NCI-H82 treated with DMSO at 0.1 percent for 48 hours (cell line): Measurements from ENCODE around the gene GDI2.
"Not testable (repeated sequence)": the region's sequence is repeated elsewhere in the genome, so short reads cannot be mapped to it uniquely, and the experiment has no call there.

Source experiments
- DNase-seq: peaks from one replicate; lab custom pipeline; 2025; ENCODE audit not compliant: unreplicated experiment; lab: John Stamatoyannopoulos, UW

Gene GDI2

GRCh38 chr10:5813341-5814109, at the start of gene GDI2:
TSS of gene GDI2 (minus strand) at chr10:5813434. CDS start at chr10:5813258, 176 bp downstream.
- peak; percentile 81 for DNase-seq

- DNase-seq: no peak
Measured at GRCh38 chr10:5862360-5862961, 49.2 kb upstream of the GDI2 start.

DNA sequence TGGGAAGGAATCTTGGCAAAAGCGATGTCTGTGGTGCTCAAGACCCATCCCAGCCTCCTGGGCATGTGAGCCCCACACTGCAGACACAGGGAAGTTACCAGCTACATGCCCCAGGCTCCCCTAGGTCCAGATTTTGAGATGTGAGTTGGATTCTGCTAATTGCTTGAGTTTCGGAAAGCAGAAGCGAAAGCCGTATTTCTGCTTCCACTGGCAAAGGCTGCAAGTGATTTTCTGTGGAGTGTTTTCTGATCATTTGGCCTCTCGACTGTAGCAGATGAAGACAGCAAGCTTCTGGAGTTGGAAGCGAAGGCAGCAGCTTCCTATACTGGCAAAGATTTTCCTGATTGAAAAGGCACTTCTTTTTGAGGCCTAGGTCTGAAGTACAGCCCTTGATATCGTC, 46.8 kb upstream of the GDI2 start:
- DNase-seq: no peak

DNA sequence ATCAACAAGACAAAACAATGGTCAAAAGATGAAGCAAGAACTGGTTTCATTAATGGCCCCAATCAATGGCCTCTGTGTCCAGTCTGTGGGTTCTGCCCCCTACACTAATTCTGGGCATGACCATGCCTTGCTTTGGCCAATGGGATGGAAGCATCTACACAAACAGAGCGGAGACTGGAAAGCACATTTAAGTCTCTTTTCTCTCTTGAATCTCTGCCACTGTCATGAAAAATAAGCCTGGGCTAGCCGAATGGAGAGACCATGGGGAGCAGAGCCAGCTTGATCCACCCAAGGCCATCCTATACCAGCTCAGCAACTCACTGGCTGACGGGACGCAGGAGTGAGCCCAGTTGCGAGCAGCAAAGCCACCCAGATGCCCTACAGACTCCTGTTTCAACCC, 45.6 kb upstream of the GDI2 start:
- no peak for DNase-seq

GRCh38 chr10:5856701-5857004, 43.4 kb upstream of the GDI2 start:
- DNase-seq: no peak

DNA sequence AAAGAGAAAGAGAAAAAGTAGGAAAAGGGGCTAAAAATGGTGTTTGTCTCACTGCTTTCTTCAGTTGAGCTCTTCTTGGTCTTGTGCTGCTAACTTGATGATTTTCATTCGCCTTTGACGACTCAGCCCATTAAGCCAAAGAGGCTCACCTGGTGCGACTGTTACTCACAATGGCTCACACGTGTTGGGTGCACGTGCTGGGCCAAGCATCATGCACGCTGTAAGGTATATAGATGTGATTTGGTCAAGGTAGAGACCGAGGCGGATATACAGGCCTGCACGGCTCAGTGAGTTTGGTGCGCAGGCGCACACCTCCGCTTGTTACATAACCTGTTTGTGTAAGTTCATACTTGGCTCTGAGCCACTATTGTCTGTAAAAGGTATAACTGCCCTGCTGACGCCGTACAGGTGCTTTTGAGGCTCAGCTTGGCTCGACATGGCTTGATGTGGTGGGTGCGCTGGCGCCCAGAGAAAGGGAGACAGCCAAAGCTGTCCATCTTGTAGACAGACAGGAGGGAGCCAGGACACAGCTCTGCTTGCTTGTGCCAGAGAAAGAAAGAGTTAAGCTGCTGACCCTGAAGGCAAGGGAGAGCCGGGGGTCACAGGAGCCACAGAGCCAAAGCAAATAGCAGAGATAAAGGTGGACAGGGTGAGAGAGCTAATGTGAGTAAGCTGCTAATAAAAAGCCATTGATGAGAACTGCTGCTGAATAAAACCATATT, 42.9 kb upstream of the GDI2 start:
- DNase-seq: no peak

- DNase-seq: no peak
Measured at GRCh38 chr10:5854131-5854475, 40.9 kb upstream of the GDI2 start.

DNA sequence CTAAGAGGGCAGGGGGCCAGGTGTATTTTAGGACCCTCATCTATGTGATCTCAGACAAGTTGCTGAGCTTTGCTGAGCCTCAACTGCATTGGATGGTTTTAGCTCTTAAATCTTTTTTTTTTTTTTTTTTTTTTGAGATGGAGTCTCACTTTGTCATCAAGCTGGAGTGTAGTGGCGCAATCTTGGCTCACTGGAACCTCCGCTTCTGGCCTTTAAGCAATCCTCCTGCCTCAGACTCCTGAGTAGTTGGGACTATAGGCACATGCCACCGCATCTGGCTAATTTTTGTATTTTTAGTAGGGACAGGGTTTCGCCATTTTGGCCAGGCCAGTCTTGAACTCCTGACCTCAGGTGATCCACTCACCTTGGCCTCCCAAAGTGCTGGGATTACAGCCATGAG, 33.4 kb upstream of the GDI2 start:
- DNase-seq: not testable (repeated sequence)

DNA sequence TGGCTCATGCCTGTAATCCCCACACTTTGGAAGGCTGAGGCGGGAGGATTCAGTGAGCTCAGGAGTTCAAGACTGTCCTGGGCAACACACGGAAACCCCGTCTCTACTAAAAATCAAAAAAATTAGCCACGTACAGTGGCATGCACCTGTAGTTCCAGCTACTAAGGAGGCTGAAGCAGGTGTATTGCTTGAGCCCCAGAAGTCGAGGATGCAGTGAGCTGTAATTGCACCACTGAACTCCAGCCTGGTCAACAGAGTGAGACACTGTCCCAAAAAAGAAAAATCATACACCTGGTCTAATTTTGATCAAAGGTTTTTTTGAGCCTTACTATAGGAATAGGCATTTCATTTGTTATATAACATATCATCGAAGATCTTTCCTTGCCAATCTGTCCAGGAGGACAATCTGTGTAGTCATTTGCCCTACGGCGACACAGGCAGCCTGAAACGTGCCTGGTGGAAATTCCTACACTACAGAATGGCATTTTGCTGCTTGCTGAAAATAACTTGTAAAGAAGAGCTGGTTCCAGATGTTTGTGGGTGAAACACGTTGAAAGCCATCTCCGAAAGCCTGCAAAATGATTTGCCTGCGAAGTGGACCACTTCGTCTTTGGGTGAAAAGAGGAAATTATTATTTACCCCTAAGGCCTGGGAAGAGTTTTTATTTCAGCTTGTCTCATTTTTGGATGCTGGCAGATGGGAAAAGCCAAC, 31.3 kb upstream of the GDI2 start:
- DNase-seq: no peak

DNA sequence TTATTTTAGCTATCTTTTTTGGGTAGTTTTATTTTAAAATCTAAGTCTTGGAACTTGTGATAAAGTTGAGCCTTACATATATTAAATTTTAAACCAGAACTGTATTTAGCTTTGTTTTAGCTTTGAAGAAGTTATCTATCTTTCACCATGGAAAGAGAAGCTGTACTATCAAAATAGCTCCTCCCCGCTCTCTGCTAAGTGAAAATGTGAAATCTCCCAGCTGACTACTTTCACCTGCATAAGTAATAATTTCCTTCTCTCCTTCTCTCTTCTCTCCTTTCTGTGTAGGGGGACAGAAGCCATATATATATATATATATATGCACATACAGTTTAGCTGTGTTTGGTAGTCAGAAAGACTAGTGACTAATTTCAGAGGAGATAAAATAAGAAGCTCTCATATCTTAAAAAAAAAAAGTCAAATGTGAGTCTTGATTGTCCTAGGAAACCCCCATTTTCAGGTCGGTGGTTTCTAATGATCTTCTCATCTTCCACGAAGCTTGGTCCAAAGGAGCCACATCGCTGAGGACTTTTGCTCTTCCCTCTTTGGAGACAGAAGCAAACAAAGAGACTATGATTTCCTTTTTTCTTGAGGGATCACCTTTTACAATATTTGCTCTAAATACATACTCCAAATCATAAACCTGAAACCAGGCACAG, 30.6 kb upstream of the GDI2 start:
- DNase-seq: no peak

GRCh38 chr10:5841965-5842364, 28.7 kb upstream of the GDI2 start:
- no peak for DNase-seq

GRCh38 chr10:5840314-5841307, 27.4 kb upstream of the GDI2 start:
- DNase-seq: no peak

DNA sequence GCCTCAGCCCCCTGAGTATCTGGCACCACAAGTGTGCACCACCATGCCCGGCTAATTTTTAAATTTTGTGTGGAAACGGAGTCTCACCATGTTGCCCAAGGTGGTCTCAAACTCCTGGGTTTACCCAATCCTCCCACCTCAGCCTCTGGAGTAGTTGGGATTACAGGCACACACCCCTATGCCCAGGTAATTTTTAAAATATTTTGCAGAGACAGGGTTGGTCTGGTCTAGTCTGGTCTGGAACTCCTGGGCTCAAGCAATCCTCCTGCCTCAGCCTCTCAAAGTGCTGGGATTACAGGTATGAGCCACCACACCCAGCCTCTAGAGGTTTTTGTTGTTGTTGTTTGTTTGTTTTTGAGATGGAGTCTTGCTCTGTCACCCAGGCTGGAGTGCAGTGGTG, 22.9 kb upstream of the GDI2 start:
- DNase-seq: not testable (repeated sequence)

- no peak for DNase-seq
Measured at GRCh38 chr10:5835446-5836095, 22.3 kb upstream of the GDI2 start.

DNA sequence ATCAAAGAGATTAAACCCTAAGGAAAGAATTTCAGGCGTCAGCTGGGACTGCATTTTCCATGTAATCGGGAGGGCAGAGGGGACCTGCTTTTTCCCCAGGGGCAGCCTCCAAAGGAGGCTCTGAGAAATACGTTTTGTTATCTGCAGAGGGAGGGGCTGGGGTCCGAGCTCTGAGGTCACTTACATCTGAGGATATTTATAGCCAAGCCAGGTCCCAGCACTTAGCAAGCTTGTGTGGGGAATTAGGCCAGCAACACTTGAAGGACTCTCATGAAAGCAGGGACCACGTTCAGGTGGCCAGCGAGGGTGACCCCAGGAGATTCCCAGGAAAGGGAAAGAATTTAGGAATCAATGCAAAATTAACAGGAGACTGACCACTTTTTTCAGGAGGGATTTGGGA, 20.6 kb upstream of the GDI2 start:
- DNase-seq: no peak

- DNase-seq: no peak
Measured at GRCh38 chr10:5832946-5833345, 19.7 kb upstream of the GDI2 start.

GRCh38 chr10:5831446-5831782, 18.2 kb upstream of the GDI2 start:
- DNase-seq: no peak

DNA sequence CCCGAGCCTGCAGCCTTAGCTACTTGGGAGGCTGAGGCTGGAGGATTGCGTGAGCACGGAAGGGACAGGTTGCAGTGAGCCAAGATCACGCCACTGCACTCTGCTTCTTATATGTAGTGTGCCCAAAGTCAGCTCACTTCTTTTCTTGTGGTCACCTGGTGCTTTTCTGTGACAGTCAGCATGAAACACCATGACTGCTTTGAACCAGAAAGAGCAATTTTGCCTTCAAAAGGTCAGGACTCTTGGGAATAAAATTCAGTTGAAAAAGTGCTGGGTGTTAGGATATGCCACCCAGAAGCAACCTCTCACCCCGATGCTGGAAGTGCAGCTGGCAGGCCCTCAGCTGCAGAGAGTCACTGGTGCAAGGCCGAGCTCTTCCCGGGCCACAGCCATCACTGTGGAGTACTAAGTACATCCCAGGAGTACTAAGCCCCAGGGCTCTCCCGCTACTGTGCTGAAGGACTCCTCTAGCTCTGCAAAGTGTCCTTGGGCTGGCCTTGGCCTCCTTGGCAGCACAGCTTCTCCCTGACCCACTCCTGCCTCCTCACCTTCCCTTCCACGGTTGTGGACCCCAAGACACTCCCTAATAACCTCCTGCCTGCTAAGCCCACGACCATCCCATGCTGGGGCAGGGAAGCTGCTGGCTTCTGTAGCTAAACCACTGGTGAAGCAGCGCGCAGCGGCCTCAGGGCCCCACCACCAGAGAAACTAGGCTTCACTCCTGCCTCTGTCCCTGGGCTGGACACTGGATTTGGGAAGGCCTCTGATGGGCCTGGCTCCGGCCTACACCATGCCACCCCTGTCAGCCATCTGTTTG, 17.6 kb upstream of the GDI2 start:
- no peak for DNase-seq

DNA sequence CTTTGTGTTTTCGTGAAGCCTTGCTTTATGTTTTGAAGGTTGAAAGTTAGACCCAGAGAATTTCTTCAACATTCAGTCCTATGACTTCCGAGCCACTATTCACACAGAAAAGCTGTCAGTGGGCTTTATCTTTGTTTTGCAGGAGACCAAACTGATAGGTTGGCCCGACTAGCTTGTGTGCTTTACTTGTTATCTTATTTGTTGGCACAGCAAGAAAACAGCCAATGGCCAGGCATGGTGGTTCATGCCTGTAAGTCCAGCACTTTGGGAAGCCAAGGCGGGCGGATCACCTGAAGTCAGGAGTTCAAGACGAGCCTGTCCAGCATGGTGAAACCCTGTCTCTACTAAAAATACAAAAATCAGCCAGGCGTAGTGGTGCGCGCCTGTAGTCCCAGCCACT, 16.0 kb upstream of the GDI2 start:
- DNase-seq: no peak
